B cell (primary cell): Measurements from ENCODE around the gene SGTA. TPM values are rescaled to one million over a fixed set of nuclear protein-coding genes. Genes with fewer than 3 reads are reported as not detected.

Experiments
- ATAC-seq: fragments of 200-7000 bp; cut with Tn5 transposase; one replicate; pipeline ENCODE4 v1.10.0; 2021; ENCODE audit warnings: low read depth, mild to moderate bottlenecking, moderate number of reproducible peaks, moderate library complexity
- CTCF ChIA-PET: fragments of 350-600 bp; sonication (Branson Sonifier 250); formaldehyde crosslinking; loops from one replicate; lab custom pipeline; 2021; ENCODE audit warnings: antibody characterized with exemption, inconsistent platforms; lab: Charles Lee
- POLR2A ChIA-PET: fragments of 350-600 bp; sonication (Branson Sonifier 250); formaldehyde crosslinking; loops from one replicate; lab custom pipeline; 2021; ENCODE audit warnings: antibody characterized with exemption; lab: Charles Lee
- DNase-seq: peaks from one replicate; pipeline ENCODE4 v3.0.0; 2013
- H2AFZ ChIP-seq: 2 replicates; pipeline ENCODE4 v1.6.1; 2012; ENCODE audit warnings: mild to moderate bottlenecking, low read depth, low read length; ENCODE audit not compliant: insufficient read depth, poor library complexity, severe bottlenecking
- H3K27ac ChIP-seq, 2 donors: 1 replicate in 1 of 2; 2 replicates in 1 of 2; pipeline ENCODE4 v1.5.1; 2012 to 2013; ENCODE audit warnings: low read length in 2 of 2, mild to moderate bottlenecking in 2 of 2, moderate library complexity in 1 of 2
- H3K27me3 ChIP-seq, 4 experiments: fragments of 200-600 bp in 1 of 4; sonication (generic) in 1 of 4; replicated peaks in 1 of 4; 1 replicate in 2 of 4; 2 replicates in 2 of 4; pipeline versions ENCODE4 v1.6.1 to v1.7.0; 2013 to 2016; ENCODE audit warnings: low read length in 3 of 4, mild to moderate bottlenecking in 2 of 4, mixed read lengths in 1 of 4, moderate library complexity in 1 of 4; ENCODE audit not compliant: insufficient read depth in 4 of 4, control insufficient read depth in 3 of 4; ENCODE audit errors: control extremely low read depth in 1 of 4
- H3K36me3 ChIP-seq, 2 experiments: replicated peaks in 1 of 2; 1 replicate in 1 of 2; 2 replicates in 1 of 2; pipeline versions ENCODE4 v1.6.1 to v1.7.1; 2013; ENCODE audit warnings: low read length in 1 of 2; ENCODE audit not compliant: insufficient read depth in 2 of 2, control insufficient read depth in 1 of 2; ENCODE audit errors: control extremely low read depth in 1 of 2, extremely low read depth in 1 of 2
- H3K4me1 ChIP-seq, 2 donors: fragments of 200-600 bp in 1 of 2; sonication (generic) in 1 of 2; 1 replicate in 1 of 2; 2 replicates in 1 of 2; pipeline versions ENCODE4 v1.5.1 to v1.6.1; 2013 to 2017; ENCODE audit warnings: low read length in 2 of 2; ENCODE audit not compliant: control insufficient read depth in 2 of 2, insufficient read depth in 2 of 2
- H3K4me2 ChIP-seq: replicated peaks from 2 replicates; pipeline ENCODE3; 2012; ENCODE audit warnings: mild to moderate bottlenecking, low read depth, low read length; ENCODE audit not compliant: poor library complexity, severe bottlenecking
- H3K4me3 ChIP-seq, 5 experiments: fragments of 200-600 bp in 1 of 5; sonication (generic) in 1 of 5; 1 replicate in 3 of 5; 2 replicates in 2 of 5; pipeline versions ENCODE4 v1.5.1 to v1.7.0; 2011 to 2016; ENCODE audit warnings: low read length in 4 of 5, mild to moderate bottlenecking in 4 of 5, low read depth in 2 of 5, control low read depth in 1 of 5, moderate library complexity in 1 of 5; ENCODE audit not compliant: insufficient read depth in 1 of 5; ENCODE audit errors: control extremely low read depth in 1 of 5, extremely low read depth in 1 of 5
- H3K79me2 ChIP-seq: fragments of 200-600 bp; sonication (generic); one replicate; pipeline ENCODE4 v1.6.0; 2016; ENCODE audit warnings: low read length; ENCODE audit not compliant: control insufficient read depth, insufficient read depth
- H3K9ac ChIP-seq: fragments of 200-600 bp; sonication (generic); 2 replicates; pipeline ENCODE4 v1.6.1; 2017; ENCODE audit warnings: mild to moderate bottlenecking, low read length, moderate library complexity
- H3K9me3 ChIP-seq, 3 donors: one replicate each; pipeline versions ENCODE4 v1.6.1 to v1.7.1; 2013; ENCODE audit warnings: low read length in 2 of 3; ENCODE audit not compliant: control insufficient read depth in 2 of 3, insufficient read depth in 1 of 3; ENCODE audit errors: control extremely low read depth in 1 of 3
- H4K20me1 ChIP-seq: 2 replicates; pipeline ENCODE4 v1.6.0; 2012; ENCODE audit warnings: mild to moderate bottlenecking, low read length; ENCODE audit not compliant: insufficient read depth, control insufficient read depth, poor library complexity, severe bottlenecking
- H3K27ac Mint-ChIP-seq: one replicate; pipeline ENCODE4 v1.8.0; 2021; ENCODE audit warnings: mixed read lengths
- H3K27me3 Mint-ChIP-seq: one replicate; pipeline ENCODE4 v1.8.0; 2021; ENCODE audit warnings: mixed read lengths
- H3K4me1 Mint-ChIP-seq: one replicate; pipeline ENCODE4 v1.8.0; 2021; ENCODE audit warnings: mixed read lengths
- H3K4me3 Mint-ChIP-seq: one replicate; pipeline ENCODE4 v1.8.0; 2021; ENCODE audit warnings: mixed read lengths
- H3K9me3 Mint-ChIP-seq: one replicate; pipeline ENCODE4 v1.8.0; 2022; ENCODE audit warnings: mixed read lengths; ENCODE audit not compliant: insufficient read depth
- CTCF ChIP-seq: fragments of 200-600 bp; IDR thresholded peaks from one replicate; pipeline ENCODE4 v1.8.0; 2022; ENCODE audit warnings: antibody characterized with exemption, mild to moderate bottlenecking
- EZH2 ChIP-seq: IDR thresholded peaks from 2 replicates; pipeline ENCODE4 v1.6.1; 2012; ENCODE audit warnings: borderline replicate concordance, low read depth, mild to moderate bottlenecking, moderate library complexity, low read length; ENCODE audit not compliant: insufficient read depth, poor library complexity, severe bottlenecking
- WGBS: methylation state at CpG from one replicate; pipeline ENCODE4 v1.1.5; 2013; ENCODE audit warnings: missing lambda C conversion rate; ENCODE audit not compliant: insufficient coverage; 5-methylcytosine and 5-hydroxymethylcytosine counted together
- intact Hi-C: fragments of 100-400 bp; cut with micrococcal nuclease; formaldehyde crosslinking; loops from one replicate; pipeline ENCODE4 v1.10.0; 2022
- polyA plus RNA-seq: library from polyadenylated mRNA; depleted of rRNA; stranded (reverse); fragments of >200 nt; gene quantifications from 2 replicates; pipeline ENCODE4 v1.2.3, GENCODE V29; 2012
- total RNA-seq, 2 donors: library from RNA; stranded (reverse); fragments of 120-200 nt in 1 of 2; gene quantifications; 1 replicate in 1 of 2; 2 replicates in 1 of 2; pipeline versions ENCODE4 v1.2.3 to v1.2.4, GENCODE V29; 2013 to 2022

Gene SGTA
- total and polyA plus RNA-seq, 2 donors (not counting 1 experiment from before 2014, with no cell fraction given), result 36.6 to 42.0 TPM

- POLR2A ChIA-PET, result no interaction called here
- no peak overlapping the region for H2AFZ ChIP-seq
- H3K9me3 ChIP-seq, result no peaks in the 10 kb centered on the region
- intact Hi-C loops, result no loop called here
- no peaks in the 10 kb centered on the region for H3K4me1 Mint-ChIP-seq
- CTCF ChIA-PET, result no interaction called here
- H3K9ac ChIP-seq, result no peak overlapping the region
- no peak overlapping the region for H3K27ac ChIP-seq
- H3K9me3 Mint-ChIP-seq, result no peaks in the 10 kb centered on the region
- H3K27me3 ChIP-seq, result no peaks in the 10 kb centered on the region
- H3K27me3 Mint-ChIP-seq, result no peaks in the 10 kb centered on the region
- peaks cover 41% of the 10 kb centered on the region for H3K79me2 ChIP-seq
- H3K27ac Mint-ChIP-seq, result no peak overlapping the region
- H3K4me3 Mint-ChIP-seq, result no peak overlapping the region
- H3K4me3 ChIP-seq, result no peak overlapping the region
- no peak for TF ChIP-seq CTCF
- no peak for TF ChIP-seq EZH2
- peaks cover 49% of the 10 kb centered on the region for H4K20me1 ChIP-seq
- DNase-seq, result no peak
- peaks cover 0 to 5% of the 10 kb centered on the region in 2 donors for H3K4me1 ChIP-seq
- no peak overlapping the region for H3K4me2 ChIP-seq
- peaks cover 0 to 67% of the 10 kb centered on the region in 2 experiments for H3K36me3 ChIP-seq
- ATAC-seq, result no peak
- WGBS, result 96% methylated on average over 35 of the region's 35 CpGs
These were observed 16.3 kb downstream of the SGTA start for GRCh38 chr19:2766594-2767372.

GRCh38 chr19:2765376-2765775 is 17.7 kb downstream of the SGTA start:
- no peak for DNase-seq
- intact Hi-C loops, result no loop called here
- ChIA-PET POLR2A (no interaction called here), CTCF (interaction anchor here (1.1 kb wide), 1 partner anchor 16 kb away, joined by 4 read pairs; no protein-coding TSS in a partner anchor)
- Histone ChIP-seq H2AFZ (no peak overlapping the region), H3K4me3 (no peak overlapping the region), H3K79me2 (peaks cover 26% of the 10 kb centered on the region), H3K4me1 (peaks cover 0 to 5% of the 10 kb centered on the region in 2 donors), H3K27me3 (no peaks in the 10 kb centered on the region), H3K36me3 (peaks cover 0 to 74% of the 10 kb centered on the region in 2 experiments), H3K4me2 (no peak overlapping the region), H4K20me1 (peaks cover 35% of the 10 kb centered on the region), H3K9me3 (no peaks in the 10 kb centered on the region), H3K9ac (no peak overlapping the region), H3K27ac (no peak overlapping the region)
- 100% methylated on average over 8 of the region's 15 CpGs for WGBS
- Mint-ChIP-seq H3K9me3 (no peaks in the 10 kb centered on the region), H3K27me3 (no peaks in the 10 kb centered on the region), H3K27ac (no peak overlapping the region), H3K4me3 (no peak overlapping the region), H3K4me1 (no peaks in the 10 kb centered on the region)
- no peak for TF ChIP-seq CTCF
- no peak for TF ChIP-seq EZH2
- ATAC-seq, result no peak
